ENCODE results near the gene SUMO1. TPM values are rescaled to one million over a fixed set of nuclear protein-coding genes. Genes with fewer than 3 reads are reported as not detected.

SUMO1 gene
- total RNA-seq, 4 donors from 2014 or later, result 52.8 to 93.8 (median 59.0) TPM

DNA sequence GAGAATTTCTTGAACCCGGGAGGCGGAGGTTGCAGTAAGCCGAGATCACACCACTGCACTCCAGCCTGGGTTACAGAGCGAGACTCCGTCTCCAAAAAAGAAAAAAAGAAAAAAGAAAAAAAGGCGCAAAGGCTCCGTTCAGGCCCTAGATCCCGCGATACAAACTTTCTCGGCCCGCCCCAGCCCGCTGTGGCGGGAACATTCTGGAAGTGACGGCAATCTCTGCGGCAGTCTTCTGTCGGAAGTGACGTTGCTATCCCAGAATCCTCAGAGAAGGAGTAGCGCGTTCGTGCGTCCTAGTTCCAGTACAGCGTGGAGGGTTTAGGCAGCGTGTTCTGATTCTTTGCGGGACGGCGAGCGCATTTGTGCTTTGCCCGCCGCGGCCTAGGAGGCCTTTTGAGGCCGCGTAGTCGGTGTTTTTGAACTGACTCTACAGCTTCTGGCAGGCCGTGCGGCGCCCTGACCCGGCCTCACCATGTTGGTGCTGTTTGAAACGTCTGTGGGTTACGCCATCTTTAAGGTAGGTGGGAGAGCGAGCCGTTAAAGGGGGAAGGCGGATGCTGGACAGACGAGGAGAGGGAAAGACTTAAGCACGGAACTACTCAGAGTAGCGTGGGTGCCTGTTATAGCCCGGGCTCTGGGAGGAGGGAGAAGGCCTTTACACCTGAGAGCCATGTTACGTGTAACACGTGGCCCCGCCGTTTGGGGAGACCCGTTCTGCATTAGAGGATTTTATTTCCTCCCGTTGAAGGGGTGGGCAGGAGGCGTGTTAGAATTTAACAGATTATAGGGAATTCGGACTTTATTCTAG lies 27.3 kb upstream of the SUMO1 start, which contains the start of gene NOP58:
Gene NOP58 (plus strand): TSS at position 297 of the 811 bp plus-strand sequence. CDS start 179 bp downstream, at position 476.
- TF ChIP-seq, protein P1, sequence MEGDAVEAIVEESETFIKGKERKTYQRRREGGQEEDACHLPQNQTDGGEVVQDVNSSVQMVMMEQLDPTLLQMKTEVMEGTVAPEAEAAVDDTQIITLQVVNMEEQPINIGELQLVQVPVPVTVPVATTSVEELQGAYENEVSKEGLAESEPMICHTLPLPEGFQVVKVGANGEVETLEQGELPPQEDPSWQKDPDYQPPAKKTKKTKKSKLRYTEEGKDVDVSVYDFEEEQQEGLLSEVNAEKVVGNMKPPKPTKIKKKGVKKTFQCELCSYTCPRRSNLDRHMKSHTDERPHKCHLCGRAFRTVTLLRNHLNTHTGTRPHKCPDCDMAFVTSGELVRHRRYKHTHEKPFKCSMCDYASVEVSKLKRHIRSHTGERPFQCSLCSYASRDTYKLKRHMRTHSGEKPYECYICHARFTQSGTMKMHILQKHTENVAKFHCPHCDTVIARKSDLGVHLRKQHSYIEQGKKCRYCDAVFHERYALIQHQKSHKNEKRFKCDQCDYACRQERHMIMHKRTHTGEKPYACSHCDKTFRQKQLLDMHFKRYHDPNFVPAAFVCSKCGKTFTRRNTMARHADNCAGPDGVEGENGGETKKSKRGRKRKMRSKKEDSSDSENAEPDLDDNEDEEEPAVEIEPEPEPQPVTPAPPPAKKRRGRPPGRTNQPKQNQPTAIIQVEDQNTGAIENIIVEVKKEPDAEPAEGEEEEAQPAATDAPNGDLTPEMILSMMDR (IDR thresholded peaks at IDR 0.05; ENCODE audit: low read depth), result no peak

DNA sequence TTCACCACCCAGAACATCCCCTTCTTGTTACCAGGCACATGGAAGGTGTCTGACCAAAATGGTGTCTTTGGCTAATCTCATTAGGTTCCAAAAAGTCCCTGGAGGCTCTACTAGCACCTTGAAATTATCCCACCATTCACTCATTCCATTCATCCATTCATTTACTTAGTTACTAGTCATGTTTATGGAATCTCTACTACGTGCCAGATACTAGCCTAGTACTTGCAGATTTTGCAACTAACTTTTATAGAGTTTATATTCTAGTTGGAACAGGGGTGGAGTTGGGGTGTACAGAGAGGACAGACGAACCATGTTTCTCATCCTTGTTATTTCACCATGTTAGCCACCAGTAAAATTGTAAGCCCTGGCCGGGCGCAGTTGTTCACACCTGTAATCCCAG lies 23.1 kb upstream of the SUMO1 start:
- TF ChIP-seq, protein P1 (IDR thresholded peaks at IDR 0.05; ENCODE audit: low read depth), result no peak

DNA sequence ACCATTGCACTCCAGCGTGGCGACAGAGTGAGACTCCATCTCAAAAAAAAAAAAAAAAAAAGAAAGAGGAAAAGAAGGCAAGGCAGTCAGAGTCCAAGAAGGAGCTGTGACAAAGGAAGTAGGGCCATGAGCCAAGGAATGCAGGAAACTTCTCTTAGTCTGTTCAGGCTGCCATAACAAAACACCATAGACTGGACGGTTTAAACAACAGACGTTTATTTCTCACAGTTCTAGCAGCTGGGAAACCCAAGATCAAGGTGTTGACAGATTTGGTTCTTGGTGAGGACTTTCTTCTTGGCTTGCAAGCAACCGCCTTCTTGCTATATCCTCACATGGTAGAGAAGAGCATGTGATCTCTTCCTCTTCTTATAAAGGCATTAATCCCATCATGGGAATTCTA lies 13.1 kb upstream of the SUMO1 start:
- TF ChIP-seq, protein P1 (IDR thresholded peaks at IDR 0.05; ENCODE audit: low read depth), result no peak

DNA sequence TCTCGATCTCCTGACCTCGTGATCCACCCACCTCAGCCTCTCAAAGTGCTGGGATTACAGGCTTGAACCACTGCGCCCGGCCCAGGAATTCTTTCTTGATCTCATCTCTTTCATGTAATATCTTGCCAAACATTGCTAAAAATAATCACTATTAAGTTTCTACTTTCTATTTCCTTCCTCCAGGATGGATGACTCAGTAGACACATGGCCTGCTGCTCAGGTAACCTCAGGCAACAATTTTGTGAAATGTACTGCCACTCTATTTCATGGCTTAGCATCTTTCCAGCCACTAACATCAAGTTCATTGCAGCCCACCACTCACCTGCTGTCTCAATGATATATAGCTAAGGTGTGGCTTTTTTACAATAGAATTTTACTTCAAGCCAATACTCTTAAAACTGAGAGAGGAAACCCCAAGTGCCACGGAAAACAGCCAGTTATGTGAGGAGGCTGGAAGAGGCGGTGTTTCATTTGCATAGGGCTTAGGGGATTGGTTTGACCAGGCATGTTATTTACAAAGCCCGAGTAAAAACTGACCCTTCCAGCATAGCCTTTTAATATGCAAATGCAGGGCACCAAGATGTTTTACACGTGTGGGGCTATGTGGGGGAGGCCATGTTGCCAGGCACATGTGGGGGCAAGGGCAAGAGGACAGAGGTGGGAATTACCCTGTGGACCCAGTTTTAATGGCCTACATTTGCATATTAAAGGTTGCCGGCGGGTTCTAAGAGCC lies 11.3 kb upstream of the SUMO1 start:
- TF ChIP-seq, protein P1 (IDR thresholded peaks at IDR 0.05; ENCODE audit: low read depth), result no peak

DNA sequence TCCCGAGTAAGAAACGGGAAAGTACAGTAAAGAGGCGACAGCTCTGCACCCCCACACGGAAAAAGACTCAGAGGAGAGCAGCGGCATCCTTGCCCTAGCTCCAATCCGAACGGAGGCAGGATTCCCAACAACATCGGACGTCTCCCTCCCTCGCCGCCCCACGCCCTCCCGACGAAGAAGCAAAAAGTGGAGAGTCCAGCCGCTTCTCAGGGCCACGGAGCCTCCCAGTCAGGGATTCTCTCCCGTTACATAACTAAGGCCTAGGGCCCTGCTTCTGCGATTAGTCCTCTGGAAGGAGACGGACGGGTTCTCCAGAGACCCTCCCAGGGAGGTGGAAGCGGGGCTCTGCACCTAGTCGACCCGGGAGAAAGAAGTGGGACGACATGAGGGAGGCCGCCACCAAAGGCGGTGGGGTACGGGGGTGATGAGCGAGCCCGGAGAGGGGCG lies 587 bp downstream of the SUMO1 start:
- TF ChIP-seq, protein P1 (IDR thresholded peaks at IDR 0.05; ENCODE audit: low read depth), result no peak

DNA sequence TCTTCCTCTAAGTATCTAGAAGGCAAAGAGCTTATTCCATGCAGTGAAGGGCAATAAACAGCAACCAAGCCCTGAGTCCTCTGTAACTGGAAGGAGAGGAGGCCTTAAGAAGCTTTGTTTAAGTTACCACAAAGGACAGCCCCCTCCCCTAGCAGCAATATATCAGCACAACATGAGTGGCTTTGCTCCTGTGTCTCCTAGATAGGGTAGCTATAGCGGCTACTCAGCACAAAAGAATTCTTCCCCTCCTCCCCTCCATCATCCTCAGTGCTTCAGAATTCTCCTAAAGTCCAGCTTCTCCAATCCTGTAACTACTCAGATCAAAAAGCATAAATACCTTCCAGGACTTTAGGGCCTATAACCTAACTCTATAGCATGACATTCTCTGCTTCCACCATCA lies 16.5 kb downstream of the SUMO1 start:
- TF ChIP-seq, protein P1 (IDR thresholded peaks at IDR 0.05; ENCODE audit: low read depth), result no peak

DNA sequence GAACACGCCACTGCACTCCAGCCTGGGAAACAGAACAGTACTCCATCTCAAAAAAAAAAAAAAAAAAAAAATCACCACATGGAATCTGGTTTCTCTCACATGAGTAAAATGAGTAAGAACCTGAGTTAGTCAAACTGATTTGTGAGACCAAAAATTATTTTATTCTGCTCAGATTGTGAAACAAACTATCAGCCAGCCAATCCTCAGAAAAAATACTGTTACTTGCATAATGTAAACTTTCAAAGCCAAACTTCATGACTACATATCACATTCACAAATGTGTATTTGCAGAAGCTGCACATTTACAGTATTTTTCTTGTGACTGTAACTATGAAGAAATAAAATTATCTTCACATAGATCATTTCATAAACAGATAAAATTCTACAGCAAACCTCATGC lies 23.2 kb downstream of the SUMO1 start:
- TF ChIP-seq, protein P1 (IDR thresholded peaks at IDR 0.05; ENCODE audit: low read depth), result no peak
